GM18505 (cell line): ENCODE results near the gene CYP3A7.
"Not testable (repeated sequence)": the region's sequence is repeated elsewhere in the genome, so short reads cannot be mapped to it uniquely, and the experiment has no call there.

Experiments used
- ATAC-seq: cut with Tn5 transposase; IDR thresholded peaks from one replicate; pipeline ENCODE4 v1.9.1; 2021; ENCODE audit not compliant: unreplicated experiment
- POLR2A ChIP-seq: IDR thresholded peaks from 4 replicates; pipeline ENCODE4 v1.6.1; 2011; ENCODE audit warnings: borderline replicate concordance; ENCODE audit not compliant: insufficient read depth, insufficient read length; ENCODE audit errors: extremely low read depth

CYP3A7 gene

GRCh38 chr7:99752356-99752755 lies 17.4 kb upstream of the CYP3A7 start:
- no peak for TF ChIP-seq POLR2A
- ATAC-seq, result no peak

- not testable (repeated sequence) for ATAC-seq
Observed at GRCh38 chr7:99751322-99752052, 16.5 kb upstream of the CYP3A7 start.

GRCh38 chr7:99748846-99749579 lies 14.0 kb upstream of the CYP3A7 start:
- ATAC-seq, result no peak
- TF ChIP-seq POLR2A, result no peak

DNA sequence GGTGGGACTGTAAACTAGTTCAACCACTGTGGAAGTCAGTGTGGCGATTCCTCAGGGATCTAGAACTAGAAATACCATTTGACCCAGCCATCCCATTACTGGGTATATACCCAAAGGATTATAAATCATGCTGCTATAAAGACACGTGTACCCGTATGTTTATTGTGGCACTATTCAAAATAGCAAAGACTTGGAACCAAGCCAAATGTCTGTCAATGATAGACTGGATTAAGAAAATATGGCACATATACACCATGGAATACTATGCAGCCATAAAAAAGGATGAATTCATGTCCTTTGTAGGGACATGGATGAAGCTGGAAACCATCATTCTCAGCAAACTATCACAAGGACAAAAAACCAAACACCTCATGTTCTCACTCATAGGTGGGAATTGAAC lies 11.9 kb upstream of the CYP3A7 start:
- not testable (repeated sequence) for ATAC-seq

- not testable (repeated sequence) for ATAC-seq
Observed at GRCh38 chr7:99745395-99745794, 10.4 kb upstream of the CYP3A7 start.

DNA sequence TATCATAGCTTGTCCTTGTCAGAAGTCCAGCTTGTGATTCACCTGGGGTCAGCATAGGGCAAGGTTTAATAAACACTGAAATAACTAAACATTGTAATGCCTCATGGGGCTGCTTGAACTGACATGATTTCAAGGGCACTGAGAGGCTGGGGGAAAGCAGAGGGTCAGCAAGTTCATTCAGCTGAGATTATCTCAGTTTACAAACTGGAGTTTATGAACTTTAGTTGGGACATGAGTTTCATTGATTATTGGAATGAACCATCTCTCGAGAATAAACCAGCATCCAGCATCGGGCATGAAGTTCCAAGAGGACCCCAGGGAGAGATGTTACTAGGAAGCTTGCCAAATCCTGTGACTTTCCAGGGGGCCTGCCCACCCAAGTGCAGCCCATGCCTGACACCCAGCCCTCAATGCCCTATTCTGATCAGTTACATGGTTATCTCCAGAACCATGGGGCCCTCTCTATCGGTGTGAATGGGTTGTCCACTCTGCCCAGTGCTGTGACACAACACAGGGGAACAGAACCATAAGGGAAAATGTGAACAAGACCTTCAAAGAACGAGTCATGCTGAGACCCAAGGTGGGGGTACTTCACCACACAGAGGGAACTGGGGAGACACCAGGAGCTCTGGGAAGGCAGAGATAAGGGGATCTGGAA lies 7.9 kb upstream of the CYP3A7 start:
- no peak for TF ChIP-seq POLR2A
- ATAC-seq, result no peak

GRCh38 chr7:99741441-99741795 lies 6.4 kb upstream of the CYP3A7 start:
- no peak for ATAC-seq
- TF ChIP-seq POLR2A, result no peak

DNA sequence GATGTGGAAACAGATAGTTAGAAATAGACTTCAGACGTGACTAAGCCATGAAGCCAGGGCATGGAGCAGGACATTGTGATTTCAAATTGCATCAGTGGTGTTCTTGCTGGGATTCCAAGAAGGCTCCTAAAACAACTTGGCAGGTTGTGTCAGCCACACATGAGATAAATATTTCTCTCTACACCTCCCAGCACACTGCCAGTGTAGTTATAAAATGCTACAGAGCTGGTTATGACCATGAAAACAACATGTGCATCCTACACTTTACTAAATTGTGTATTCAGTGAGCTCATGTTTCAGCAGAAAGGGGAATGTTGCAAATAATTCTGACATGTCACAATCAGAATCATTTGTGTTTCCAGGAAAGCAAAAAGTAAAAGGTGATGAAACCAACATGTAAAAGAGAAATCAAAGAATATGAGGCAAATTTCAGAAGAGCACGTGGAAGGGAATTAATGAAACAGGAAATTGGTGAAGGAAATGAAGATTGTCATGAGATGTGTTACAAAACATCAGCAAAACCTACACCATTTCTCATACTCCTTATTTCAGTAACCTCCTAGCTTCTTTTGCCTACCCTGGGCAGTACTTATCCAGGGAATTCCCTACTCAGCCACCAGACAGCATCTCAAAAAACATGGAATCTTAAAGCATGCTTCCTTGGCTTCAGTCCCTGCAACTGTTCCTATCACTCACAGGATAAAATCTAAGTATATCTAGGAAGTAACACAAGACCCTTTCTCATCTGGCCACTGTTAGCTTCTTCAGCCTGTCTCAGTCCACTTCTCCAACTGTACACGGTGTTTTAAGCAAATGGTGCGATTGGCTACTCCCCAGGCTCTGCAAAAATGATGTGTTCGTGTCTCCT lies 5.8 kb upstream of the CYP3A7 start:
- no peak for TF ChIP-seq POLR2A
- no peak for ATAC-seq

GRCh38 chr7:99739699-99740572 lies 4.9 kb upstream of the CYP3A7 start:
- no peak for ATAC-seq
- TF ChIP-seq POLR2A, result no peak

DNA sequence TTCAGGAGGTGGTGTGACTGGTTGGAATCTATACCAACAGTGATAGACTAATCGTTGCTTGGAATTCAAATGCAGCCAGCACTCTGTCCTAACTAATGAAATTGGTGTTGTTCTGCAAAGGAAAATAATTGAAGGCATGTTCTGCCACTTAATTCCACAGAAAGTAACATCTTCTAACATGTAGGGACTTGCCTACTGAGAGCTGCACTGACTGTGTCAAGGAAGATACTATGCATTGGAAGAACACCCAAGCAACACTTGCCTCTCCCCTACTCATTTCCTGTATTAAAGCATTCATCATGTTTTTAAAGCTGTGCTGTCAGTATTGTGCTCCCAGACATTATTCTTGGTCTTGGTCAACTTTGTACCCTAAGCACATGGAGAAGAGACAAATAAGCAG lies 2.7 kb upstream of the CYP3A7 start:
- TF ChIP-seq POLR2A, result no peak
- no peak for ATAC-seq

DNA sequence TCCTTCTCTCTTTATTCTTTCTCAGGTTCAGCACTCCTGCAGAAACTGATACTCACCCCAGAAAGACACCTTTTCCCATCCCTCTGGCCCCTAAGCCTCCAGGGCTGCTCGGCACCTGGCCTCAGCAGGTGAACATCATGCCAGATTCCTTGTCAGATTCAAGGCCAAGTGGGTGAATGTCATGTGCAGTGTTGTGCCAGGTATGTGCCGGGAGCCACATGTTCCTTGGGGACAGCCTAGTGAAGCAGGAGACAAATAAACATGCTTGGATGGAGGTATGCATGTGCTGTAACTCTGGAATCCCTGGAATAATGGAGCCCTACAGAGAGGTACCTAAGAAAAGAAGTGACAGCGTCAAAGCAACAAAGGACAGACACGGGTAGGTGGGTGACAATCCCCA lies 1.7 kb upstream of the CYP3A7 start:
- ATAC-seq, result not testable (repeated sequence)

GRCh38 chr7:99733448-99733847 lies 1.5 kb downstream of the CYP3A7 start:
- ATAC-seq, result no peak
- no peak for TF ChIP-seq POLR2A

GRCh38 chr7:99733003-99733402 lies 2.0 kb downstream of the CYP3A7 start:
- no peak for TF ChIP-seq POLR2A
- no peak for ATAC-seq
